HG02852 (cell line): Measurements from ENCODE around the gene MTHFD1L.

Source experiments
- ATAC-seq: cut with Tn5 transposase; IDR thresholded peaks from one replicate; pipeline ENCODE4 v1.9.1; 2021; ENCODE audit warnings: mild to moderate bottlenecking, moderate library complexity; ENCODE audit not compliant: unreplicated experiment

The MTHFD1L gene

GRCh38 chr6:150930841-150931240 lies 65.3 kb downstream of the MTHFD1L start:
- no peak for ATAC-seq

GRCh38 chr6:150931405-150931804 lies 65.9 kb downstream of the MTHFD1L start:
- ATAC-seq = no peak

- ATAC-seq = no peak
Measured at GRCh38 chr6:150932996-150933395, 67.5 kb downstream of the MTHFD1L start.

- no peak for ATAC-seq
Measured at GRCh38 chr6:150934380-150934779, 68.9 kb downstream of the MTHFD1L start.

- ATAC-seq = no peak
Measured at GRCh38 chr6:150936021-150936555, 70.6 kb downstream of the MTHFD1L start.

GRCh38 chr6:150937132-150937906 lies 71.8 kb downstream of the MTHFD1L start:
- ATAC-seq = no peak

- ATAC-seq = no peak
Measured at GRCh38 chr6:150939399-150939798, 73.9 kb downstream of the MTHFD1L start.

- ATAC-seq = no peak
Measured at GRCh38 chr6:150940941-150941340, 75.4 kb downstream of the MTHFD1L start.

- ATAC-seq = no peak
Measured at GRCh38 chr6:150949526-150949925, 84.0 kb downstream of the MTHFD1L start.

- no peak for ATAC-seq
Measured at GRCh38 chr6:150953851-150954250, 88.3 kb downstream of the MTHFD1L start.

GRCh38 chr6:150959166-150959565 lies 93.7 kb downstream of the MTHFD1L start:
- ATAC-seq = no peak

- ATAC-seq = no peak
Measured at GRCh38 chr6:150962436-150962835, 96.9 kb downstream of the MTHFD1L start.

GRCh38 chr6:150964765-150965164 lies 99.3 kb downstream of the MTHFD1L start:
- no peak for ATAC-seq

GRCh38 chr6:150966786-150967185 lies 101.3 kb downstream of the MTHFD1L start:
- ATAC-seq = no peak

GRCh38 chr6:150967381-150967780 lies 101.9 kb downstream of the MTHFD1L start:
- ATAC-seq = no peak

- ATAC-seq = no peak
Measured at GRCh38 chr6:150967910-150968309, 102.4 kb downstream of the MTHFD1L start.

- no peak for ATAC-seq
Measured at GRCh38 chr6:150969901-150970300, 104.4 kb downstream of the MTHFD1L start.

- no peak for ATAC-seq
Measured at GRCh38 chr6:150971219-150971618, 105.7 kb downstream of the MTHFD1L start.

- ATAC-seq = no peak
Measured at GRCh38 chr6:150975136-150975535, 109.6 kb downstream of the MTHFD1L start.

GRCh38 chr6:150977281-150977680 lies 111.8 kb downstream of the MTHFD1L start:
- no peak for ATAC-seq

- no peak for ATAC-seq
Measured at GRCh38 chr6:150978624-150979023, 113.1 kb downstream of the MTHFD1L start.

GRCh38 chr6:150979826-150980350 lies 114.4 kb downstream of the MTHFD1L start:
- no peak for ATAC-seq
